HuH-7 (cell line): Measurements from ENCODE around the gene TYSND1.
"Not testable (repeated sequence)": the region's sequence is repeated elsewhere in the genome, so short reads cannot be mapped to it uniquely, and the experiment has no call there.

Experiments
- DNase-seq: peaks from one replicate; pipeline ENCODE4 v3.0.0; 2011; ENCODE audit warnings: low spot score

The TYSND1 gene

DNA sequence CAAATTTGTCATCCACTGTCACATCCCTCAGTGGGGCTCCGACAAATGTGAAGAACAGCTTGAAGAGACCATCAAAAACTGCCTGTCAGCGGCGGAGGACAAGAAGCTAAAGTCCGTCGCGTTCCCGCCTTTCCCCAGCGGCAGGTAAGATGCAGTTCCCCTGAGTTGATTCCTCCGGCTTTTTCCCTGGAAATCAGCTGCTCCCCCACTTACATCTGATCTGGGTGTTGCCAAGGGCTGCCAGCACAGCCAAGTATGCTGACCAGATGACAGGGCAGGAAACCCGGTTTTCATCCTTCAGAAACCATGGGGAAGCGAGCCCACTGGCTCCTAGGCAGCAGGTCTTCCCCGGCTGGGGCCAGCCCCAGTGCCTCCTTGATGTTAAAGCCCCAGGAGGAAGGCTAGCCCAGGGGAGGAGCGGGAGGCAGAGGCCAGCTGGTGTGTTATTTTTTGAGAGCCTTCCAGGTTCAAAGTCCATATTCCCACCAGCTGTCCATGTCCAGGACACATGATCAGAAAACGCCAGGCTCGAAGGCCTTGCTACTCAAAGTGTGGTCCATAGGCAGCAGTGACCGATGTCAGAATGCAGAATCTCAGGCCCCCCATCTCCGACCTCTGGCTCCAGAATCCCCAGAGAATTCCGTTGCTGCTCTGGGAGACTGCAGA lies 37.3 kb downstream of the TYSND1 start:
- no peak for DNase-seq

DNA sequence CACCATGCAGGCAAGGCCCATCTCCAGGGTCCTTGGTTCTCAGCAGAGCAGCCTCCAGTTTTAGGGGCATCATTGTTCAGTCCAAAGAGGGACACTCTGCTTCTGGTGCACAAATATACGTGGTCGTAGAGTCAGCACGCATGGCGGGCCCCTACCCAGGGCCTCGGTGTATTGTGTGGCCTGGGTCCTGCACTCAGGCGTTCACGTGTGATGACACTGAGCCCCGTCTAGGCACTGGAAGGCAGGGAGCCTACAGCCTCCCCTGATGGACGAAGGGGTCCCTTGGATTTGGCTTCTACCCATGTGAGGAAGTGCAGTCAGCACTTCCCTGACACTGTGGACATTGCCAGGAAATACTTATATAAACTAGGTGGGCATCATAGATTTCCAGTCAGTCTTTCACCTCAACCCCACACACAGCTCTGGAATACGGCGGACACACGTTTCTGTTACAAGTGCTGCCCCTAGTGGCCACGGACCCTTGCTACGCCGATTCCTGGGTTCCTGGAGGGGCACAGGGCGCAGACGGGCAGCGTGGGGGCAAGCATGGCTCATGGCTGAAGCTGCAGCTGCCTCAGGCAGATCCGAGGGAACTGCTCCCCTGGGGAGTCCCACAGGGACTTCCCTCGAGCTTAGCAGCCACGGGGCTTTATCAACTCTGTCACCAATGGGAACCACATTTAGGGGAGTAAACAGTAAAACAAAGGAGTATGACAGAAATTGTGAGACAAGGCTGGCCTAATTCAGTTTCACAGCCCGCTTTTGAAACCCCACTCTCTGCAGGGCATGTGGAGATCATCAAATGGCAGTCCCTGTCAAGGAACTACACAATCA lies 39.3 kb downstream of the TYSND1 start:
- peak; percentile 49 for DNase-seq

DNA sequence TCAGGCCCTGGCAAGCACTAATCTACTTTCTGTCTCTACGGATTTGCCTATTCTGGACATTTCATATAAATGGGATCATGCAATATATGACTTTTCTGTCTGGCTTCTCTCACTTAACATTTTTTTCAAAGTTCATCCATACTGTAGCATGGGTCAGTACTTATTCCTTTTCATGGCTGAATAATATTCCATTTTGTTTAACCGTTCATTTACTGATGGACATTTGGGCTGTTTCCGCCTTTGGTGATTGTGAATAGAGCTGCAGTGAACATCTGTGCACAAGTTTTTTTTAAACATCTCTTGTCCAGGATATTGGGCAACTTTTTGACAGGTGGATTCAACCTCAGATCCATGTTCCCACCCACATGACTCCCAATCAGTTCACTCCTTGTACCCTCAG lies 44.8 kb downstream of the TYSND1 start:
- DNase-seq, result no peak

DNA sequence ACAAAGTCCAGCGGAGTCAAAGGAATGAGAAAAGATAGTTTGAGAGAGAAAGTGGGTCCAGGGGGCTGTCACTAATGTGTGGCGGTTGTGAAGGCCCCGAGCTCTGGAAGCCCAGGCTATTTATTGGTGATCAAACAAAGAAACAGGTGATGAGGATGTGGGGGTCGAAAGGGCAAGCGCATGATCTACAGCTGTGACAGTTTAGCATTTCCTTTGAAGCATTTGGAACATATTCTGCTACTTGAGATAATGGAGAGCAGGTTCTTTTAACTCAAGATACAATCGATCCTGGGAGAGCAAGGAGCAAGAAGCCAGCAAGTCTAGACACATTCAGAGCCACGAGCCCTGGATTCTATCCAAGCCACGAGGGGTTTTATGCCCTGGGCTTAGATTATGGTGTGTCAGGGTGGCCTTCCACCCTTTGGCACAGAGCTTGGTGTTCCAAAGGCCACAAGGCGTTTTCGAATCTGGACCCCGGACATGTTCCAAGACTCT lies 45.4 kb downstream of the TYSND1 start:
- not testable (repeated sequence) for DNase-seq

DNA sequence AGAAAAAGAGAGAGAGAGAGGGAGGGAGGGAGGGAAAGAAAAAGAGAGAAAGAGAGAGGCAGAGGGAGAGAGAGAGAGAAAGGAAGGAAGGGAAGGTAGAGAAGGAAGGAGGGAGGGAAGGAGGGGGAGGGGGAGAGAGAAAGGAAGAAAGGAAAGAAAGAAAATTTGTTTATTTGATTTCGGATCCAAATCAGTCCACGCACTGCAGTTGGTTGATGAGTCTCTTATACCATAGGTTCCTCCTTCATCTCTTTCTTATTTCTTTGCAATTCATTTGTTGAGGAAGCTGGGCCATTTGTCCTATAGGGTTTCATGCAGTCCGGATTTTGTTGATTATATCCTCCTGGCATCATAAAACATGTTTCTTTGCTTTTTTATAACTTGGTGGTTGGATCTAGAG lies 48.2 kb downstream of the TYSND1 start:
- no peak for DNase-seq

DNA sequence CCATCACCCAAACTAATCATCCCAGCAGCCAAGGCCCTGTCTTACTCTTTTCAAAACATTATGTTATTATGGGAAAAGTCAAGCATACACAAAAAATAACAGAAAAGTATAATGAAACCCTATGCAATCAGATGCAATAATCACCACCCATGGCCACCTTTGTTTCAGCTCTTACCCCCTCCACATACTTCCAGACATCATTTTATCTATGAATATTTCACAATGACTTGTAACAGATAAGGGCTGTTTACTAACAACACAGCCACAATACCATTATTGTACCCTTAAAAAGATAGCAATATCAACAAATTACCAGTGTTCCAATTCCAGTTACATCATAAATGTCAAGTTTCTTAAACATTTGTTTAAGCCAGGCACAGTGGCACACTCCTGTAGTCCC lies 49.0 kb downstream of the TYSND1 start:
- no peak for DNase-seq

DNA sequence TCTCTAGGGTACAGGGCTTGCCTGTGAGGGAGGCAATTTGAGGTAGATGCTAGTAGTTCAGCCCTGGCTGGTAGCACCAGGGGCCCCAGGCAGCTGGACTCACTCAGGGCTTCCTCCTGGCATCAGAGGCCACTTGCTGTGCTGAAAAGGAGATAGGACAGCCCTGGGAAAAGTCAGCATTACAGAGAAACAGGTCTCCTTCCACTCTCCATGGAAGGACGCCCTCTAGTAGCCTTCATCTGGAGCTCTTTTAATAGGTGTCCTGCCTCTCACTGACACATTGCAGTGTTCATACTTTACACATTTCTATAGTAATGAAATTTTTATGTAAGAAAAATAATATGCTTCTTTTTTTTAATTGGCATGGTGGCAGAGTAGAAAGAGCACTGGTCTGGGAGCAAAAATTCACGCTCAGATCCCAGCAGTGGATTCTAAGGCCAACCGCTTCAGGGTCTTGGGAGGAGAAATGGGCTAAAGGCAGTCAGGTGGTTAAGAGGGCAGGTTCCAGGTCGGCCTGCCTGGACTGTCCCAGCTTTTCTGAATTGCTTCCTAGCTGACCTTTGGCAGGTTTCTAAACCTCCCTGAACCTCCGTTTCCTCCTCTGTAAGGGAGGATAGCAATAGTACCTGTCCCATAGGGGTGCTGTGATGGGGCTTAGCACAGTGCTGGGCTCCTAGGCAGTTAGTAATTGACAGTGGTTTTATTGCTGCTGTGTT lies 49.6 kb downstream of the TYSND1 start:
- no peak for DNase-seq

DNA sequence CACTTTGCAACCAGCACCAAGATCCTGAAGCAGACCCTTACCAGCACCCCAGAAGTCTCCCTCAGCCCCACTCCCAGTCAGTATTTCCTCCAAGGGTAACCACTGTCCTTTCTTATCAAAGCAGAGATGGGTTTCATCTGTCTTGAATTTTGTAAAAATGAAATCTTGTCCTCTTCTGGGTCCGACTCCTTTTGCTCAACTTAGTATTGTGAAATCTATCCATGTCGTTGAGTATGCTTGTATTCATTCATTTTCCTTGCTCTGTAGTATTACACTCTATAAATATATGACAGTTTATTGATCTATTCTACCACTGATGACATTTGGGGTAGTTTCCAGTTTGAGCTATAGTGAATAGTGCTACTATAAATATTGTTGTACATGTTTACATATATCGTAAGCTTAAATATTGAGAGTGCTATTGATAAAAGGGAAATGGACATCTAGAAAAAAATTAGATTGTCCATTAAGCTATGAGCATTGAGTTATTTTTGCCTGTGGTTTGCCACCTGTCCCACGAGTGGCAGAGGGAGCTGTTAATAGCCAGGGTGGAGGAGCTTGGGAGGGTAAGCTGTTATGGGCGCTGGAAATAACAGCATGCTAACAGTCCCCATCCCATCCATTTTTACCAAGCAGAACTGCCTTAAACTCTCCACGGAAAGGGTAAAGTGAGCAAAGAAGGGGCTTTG lies 50.3 kb downstream of the TYSND1 start:
- DNase-seq, result no peak

DNA sequence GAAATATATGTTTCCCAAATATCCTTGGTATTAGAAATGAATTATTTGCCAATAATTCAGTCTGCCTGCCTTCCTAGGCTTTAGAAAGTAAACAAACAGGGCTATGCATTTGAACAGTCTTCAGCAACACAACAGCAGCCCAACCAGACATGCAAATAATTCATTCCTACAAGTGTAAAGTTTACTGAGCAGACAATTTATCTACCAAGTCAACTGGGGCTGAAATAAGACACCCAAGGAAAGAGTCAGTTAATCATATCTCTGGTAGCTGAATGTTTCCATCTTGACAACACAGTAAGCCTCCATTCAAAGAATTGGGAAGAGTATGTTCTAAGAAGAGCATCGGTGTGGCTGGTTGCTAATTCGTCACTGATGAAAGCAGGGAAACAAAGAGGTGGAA lies 52.2 kb downstream of the TYSND1 start:
- DNase-seq, result no peak

DNA sequence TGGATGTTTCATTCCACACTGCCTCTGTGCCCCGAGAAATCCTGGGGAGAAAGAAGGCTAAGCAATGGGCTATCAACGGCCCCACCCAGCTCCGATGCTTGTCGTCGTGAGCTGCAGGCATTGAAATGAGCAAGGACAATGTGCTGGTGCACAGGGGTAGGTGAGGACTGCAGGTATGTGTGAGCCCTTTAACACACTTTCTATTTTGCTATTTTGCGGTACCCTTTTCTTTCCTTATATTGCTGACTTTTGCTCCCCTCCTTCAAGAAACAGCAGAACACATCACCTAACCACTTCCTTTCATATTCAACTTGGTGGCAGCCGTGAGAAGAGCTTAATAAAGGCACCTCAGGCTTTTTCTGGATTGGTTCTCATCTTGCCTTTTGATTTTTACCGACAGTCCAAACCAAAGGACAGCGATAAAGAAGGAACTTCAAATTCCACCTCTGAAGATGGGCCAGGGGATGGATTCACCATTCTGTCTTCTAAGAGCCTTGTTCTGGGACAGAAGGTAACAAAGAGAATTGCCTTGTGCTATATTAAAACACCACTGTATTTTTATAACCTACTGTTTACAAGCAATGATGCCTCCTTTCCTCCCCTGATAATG lies 53.1 kb downstream of the TYSND1 start:
- DNase-seq, result no peak

DNA sequence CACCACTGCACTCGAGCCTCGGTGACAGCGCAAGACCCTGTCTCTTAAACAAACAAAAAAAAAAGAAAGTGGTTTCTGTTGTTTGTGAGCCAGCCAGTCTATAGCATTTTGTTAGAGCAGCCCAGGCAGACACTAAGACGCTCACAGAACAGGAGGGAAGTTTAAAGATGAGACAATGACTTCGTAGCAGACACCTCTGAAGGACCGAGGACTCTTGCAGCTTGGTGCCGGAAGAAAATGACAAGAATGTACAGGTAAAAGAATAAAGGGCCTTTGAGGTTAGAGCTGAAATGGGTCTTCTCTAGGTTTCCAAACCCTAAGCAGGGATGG lies 54.1 kb downstream of the TYSND1 start:
- DNase-seq, result no peak

DNA sequence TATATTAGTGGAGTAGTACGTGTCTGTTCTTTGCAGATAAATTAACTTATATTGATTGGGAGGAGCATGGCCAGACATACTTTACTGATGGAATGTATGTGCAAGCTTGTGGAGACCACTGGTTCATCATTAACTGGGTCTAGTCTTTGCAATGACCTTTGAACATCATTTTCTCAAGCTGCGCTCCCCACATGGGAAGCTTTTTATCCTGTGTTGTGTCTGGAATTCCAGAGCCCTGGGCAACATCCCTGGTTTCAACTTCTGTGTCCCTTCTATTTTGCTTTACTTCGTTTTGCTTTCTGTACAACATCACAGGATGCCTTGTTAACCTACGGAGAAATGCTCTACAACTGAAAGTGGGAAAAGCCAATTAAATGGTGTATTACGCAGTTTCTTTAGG lies 55.5 kb downstream of the TYSND1 start:
- peak; percentile 41 for DNase-seq

DNA sequence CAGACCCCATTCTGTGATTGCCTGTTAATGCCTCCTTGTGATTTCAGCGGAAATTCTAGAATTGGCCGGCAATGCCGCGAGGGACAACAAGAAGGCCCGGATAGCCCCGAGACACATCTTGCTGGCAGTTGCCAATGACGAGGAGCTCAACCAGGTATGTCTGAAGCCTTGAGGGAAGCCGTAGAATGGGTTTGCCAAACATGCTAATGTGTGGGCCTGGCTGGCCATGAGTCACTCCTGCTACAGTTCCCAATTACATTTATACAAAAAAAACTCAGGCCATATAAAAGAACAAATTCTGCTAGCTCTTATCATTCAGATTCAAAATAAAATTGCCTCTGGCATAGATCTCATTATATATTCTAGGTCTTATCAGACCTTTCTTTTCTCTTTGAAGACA lies 56.5 kb downstream of the TYSND1 start:
- DNase-seq, result no peak

DNA sequence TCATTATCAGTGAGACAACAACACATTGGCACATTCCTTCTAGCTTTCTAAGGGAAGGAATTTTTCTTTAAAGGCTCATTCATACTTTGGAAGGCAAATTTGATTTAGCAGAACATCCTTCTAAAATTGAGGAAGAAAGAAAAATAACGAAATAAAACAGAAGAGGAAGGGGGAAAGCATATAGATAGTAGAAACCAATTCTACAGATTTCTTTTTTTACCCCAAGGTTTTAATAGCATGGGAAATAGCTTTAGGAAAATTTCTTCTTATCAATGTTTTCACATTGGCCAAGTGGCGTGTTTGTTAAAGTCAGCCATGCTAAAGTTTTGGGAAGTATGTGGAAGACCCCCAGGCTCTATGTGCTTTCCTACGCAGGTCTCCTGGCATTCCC lies 58.2 kb downstream of the TYSND1 start:
- no peak for DNase-seq
